Tibial artery (tissue), 4 donors: ENCODE data around the gene ANKRD13A.

Experiments
- DNase-seq, 2 donors: peaks; one replicate each; pipeline ENCODE4 v3.0.0-alpha.2; 2019
- H3K27ac ChIP-seq, 2 donors: fragments of 200-600 bp; sonication (generic) in 1 of 2; 1 replicate in 1 of 2; 2 replicates in 1 of 2; pipeline ENCODE4 v1.5.1; 2018 to 2019; ENCODE audit warnings: mild to moderate bottlenecking in 1 of 2
- H3K27me3 ChIP-seq, 2 donors: fragments of 200-600 bp; sonication (generic) in 1 of 2; one replicate each; pipeline versions ENCODE4 v1.5.1 to v1.6.0; 2016 to 2019
- H3K36me3 ChIP-seq, 3 donors: fragments of 200-600 bp; sonication (generic) in 2 of 3; one replicate each; pipeline ENCODE4 v1.5.1; 2016 to 2019; ENCODE audit warnings: mild to moderate bottlenecking in 2 of 3
- H3K4me1 ChIP-seq, 4 donors: fragments of 200-600 bp; sonication (generic) in 2 of 4; 1 replicate in 3 of 4; 2 replicates in 1 of 4; pipeline ENCODE4 v1.5.1; 2016 to 2019
- H3K4me3 ChIP-seq, 2 donors: fragments of 200-600 bp; sonication (generic) in 1 of 2; 1 replicate in 1 of 2; 2 replicates in 1 of 2; pipeline ENCODE4 v1.5.1; 2018 to 2019; ENCODE audit warnings: mild to moderate bottlenecking in 2 of 2
- H3K9me3 ChIP-seq, 3 donors: fragments of 200-600 bp; sonication (generic) in 1 of 3; one replicate each; pipeline ENCODE4 v1.5.1; 2016 to 2019
- intact Hi-C: fragments of 100-400 bp; cut with DNase I; formaldehyde crosslinking; loops from one replicate; pipeline ENCODE4 v1.15.0; 2023; ENCODE audit warnings: low total_unique reads
- TF ChIP-seq, protein P1 (sequence below), 2 experiments: fragments of 200-600 bp in 1 of 2; fragments of 450-650 bp in 1 of 2; IDR thresholded peaks; one replicate each; pipeline ENCODE4 v1.5.1; 2017 to 2019; ENCODE audit warnings: antibody characterized with exemption in 2 of 2, mild to moderate bottlenecking in 1 of 2, moderate library complexity in 1 of 2

Gene ANKRD13A

GRCh38 chr12:109995686-109996482 is 3.3 kb upstream of the ANKRD13A start, which contains the start of gene GIT2:
TSS of gene GIT2 (minus strand) at chr12:109996368. CDS start at chr12:109996224, 144 bp downstream.
- intact Hi-C loops: loop anchor here (5.0 kb wide), 1 partner anchor 424 kb away; the partner anchor contains the start of genes MMAB and MVK
- Histone ChIP-seq H3K9me3 (no peaks in the 10 kb centered on the region), H3K27me3 (no peaks in the 10 kb centered on the region), H3K36me3 (peaks cover 0 to 6% (median 3%) of the 10 kb centered on the region in 3 donors), H3K27ac (peak within 1 kb of the TSS; percentile 76 to 78), H3K4me3 (peak within 1 kb of the TSS; percentile 93 to 100), H3K4me1 (peaks cover 0 to 42% (median 23%) of the 10 kb centered on the region in 4 donors)
- TF ChIP-seq, protein P1, sequence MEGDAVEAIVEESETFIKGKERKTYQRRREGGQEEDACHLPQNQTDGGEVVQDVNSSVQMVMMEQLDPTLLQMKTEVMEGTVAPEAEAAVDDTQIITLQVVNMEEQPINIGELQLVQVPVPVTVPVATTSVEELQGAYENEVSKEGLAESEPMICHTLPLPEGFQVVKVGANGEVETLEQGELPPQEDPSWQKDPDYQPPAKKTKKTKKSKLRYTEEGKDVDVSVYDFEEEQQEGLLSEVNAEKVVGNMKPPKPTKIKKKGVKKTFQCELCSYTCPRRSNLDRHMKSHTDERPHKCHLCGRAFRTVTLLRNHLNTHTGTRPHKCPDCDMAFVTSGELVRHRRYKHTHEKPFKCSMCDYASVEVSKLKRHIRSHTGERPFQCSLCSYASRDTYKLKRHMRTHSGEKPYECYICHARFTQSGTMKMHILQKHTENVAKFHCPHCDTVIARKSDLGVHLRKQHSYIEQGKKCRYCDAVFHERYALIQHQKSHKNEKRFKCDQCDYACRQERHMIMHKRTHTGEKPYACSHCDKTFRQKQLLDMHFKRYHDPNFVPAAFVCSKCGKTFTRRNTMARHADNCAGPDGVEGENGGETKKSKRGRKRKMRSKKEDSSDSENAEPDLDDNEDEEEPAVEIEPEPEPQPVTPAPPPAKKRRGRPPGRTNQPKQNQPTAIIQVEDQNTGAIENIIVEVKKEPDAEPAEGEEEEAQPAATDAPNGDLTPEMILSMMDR (IDR thresholded peaks at IDR 0.05): no peak
- DNase-seq: peak; percentile 94 to 95

- TF ChIP-seq, protein P1 (IDR thresholded peaks at IDR 0.05): no peak
- Histone ChIP-seq H3K36me3 (peaks cover 0 to under 1% (median 0%) of the 10 kb centered on the region in 3 donors), H3K4me1 (peaks cover 0 to 48% (median 26%) of the 10 kb centered on the region in 4 donors), H3K9me3 (no peaks in the 10 kb centered on the region), H3K4me3 (peak overlapping the region; percentile 93 to 100), H3K27ac (peak overlapping the region; percentile 76 to 78), H3K27me3 (no peaks in the 10 kb centered on the region)
- intact Hi-C loops: loop anchor here (5.0 kb wide), 1 partner anchor 424 kb away; the partner anchor contains the start of genes MMAB and MVK
- DNase-seq: no peak
These were observed 2.8 kb upstream of the ANKRD13A start for GRCh38 chr12:109996483-109996853.

DNA sequence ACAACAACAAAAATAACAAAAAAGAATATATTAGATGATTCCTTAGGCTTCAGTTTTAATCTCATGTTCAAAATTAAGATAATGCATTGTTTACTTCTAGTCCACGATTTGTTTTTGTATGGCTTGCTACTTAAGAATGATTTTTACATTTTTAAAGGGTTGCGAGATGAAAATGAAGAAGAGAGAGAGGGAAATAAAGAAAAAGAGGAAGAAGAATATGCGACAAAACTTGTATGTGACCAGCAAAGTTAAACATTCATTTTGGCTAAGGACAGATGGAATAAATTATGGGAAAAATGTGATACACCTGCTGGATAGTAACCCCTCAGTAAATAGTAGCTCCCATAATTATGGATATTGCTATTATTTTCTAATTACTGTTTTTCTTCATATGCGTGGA is 1.8 kb upstream of the ANKRD13A start:
- TF ChIP-seq, protein P1 (IDR thresholded peaks at IDR 0.05): no peak
- DNase-seq: no peak
- Histone ChIP-seq H3K9me3 (no peaks in the 10 kb centered on the region), H3K27ac (no peak overlapping the region), H3K4me1 (peaks cover 0 to 57% (median 32%) of the 10 kb centered on the region in 4 donors), H3K4me3 (no peak overlapping the region), H3K27me3 (no peaks in the 10 kb centered on the region), H3K36me3 (no peaks in the 10 kb centered on the region)
- intact Hi-C loops: loop anchor here (5.0 kb wide), 1 partner anchor 425 kb away; the partner anchor contains the start of genes MMAB and MVK

DNA sequence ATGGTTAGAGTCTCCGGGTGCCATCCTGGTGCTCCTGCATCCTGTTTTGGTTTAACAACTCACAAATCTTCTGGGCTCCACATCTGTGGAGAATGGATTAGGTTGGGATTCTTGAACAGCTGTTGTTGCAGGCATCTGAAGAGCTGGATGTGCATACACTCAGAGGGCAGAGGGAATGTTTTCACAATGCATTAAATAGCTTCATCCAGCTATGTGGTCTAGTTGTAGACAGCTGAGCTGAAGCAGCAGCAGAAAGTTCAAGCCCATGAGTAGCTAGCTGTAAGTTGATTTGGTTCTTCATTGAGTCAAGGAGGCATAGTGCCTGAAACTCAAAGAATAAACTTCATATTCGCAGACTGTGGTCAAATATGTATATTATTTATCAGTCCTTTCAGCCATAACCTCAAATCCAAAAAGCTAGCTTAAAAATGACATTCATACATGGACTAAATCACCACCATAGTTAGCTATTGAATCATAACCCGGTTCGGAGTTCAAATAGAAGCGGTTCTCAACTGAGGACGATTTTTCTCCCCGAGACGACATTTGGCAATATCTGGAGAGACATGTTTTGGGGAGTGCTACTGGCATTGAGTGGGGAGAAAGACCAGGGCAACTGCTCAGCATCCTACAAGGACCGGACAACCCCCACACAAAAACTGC is 858 bp upstream of the ANKRD13A start:
- Histone ChIP-seq H3K9me3 (no peaks in the 10 kb centered on the region), H3K36me3 (no peaks in the 10 kb centered on the region), H3K4me1 (peaks cover 0 to 58% (median 29%) of the 10 kb centered on the region in 4 donors), H3K27me3 (no peaks in the 10 kb centered on the region), H3K4me3 (peak overlapping the region; percentile 93 to 96), H3K27ac (peak overlapping the region; percentile 73 to 81)
- intact Hi-C loops: loop anchor here (5.0 kb wide), 1 partner anchor 426 kb away; the partner anchor contains the start of genes MMAB and MVK
- TF ChIP-seq, protein P1 (IDR thresholded peaks at IDR 0.05): no peak
- DNase-seq: no peak

GRCh38 chr12:109999649-109999971 is 380 bp downstream of the ANKRD13A start:
- Histone ChIP-seq H3K36me3 (no peaks in the 10 kb centered on the region), H3K4me3 (peak overlapping the region; percentile 93 to 96), H3K27me3 (no peaks in the 10 kb centered on the region), H3K9me3 (no peaks in the 10 kb centered on the region), H3K27ac (peak overlapping the region; percentile 73 to 81), H3K4me1 (peaks cover 0 to 48% (median 23%) of the 10 kb centered on the region in 4 donors)
- intact Hi-C loops: loop anchor here (5.0 kb wide), 1 partner anchor 427 kb away; the partner anchor contains the start of genes MMAB and MVK
- no peak for DNase-seq
- TF ChIP-seq, protein P1 (IDR thresholded peaks at IDR 0.05): no peak
